Upper lobe of left lung (tissue), 6 donors: ENCODE data around the gene MSH3. TPM values are rescaled to one million over a fixed set of nuclear protein-coding genes. Genes with fewer than 3 reads are reported as not detected.

Experiments used
- ATAC-seq, 2 donors: fragments of 200-7000 bp; cut with Tn5 transposase; one replicate each; pipeline ENCODE4 v1.9.1; 2022; ENCODE audit warnings: mild to moderate bottlenecking in 2 of 2, moderate library complexity in 2 of 2; ENCODE audit not compliant: low FRiP score in 2 of 2
- DNase-seq, 2 donors: peaks; one replicate each; pipeline ENCODE4 v3.0.0-alpha.2; 2019 to 2020
- H3K27ac ChIP-seq, 4 donors: fragments of 200-600 bp; sonication (generic); one replicate each; pipeline ENCODE4 v1.5.1; 2016 to 2019
- H3K27me3 ChIP-seq, 4 donors: fragments of 200-600 bp; sonication (generic); one replicate each; pipeline ENCODE4 v1.5.1; 2017 to 2019
- H3K36me3 ChIP-seq, 4 donors: fragments of 200-600 bp; sonication (generic); one replicate each; pipeline ENCODE4 v1.5.1; 2016 to 2019
- H3K4me1 ChIP-seq, 4 donors: fragments of 200-600 bp; sonication (generic); one replicate each; pipeline ENCODE4 v1.5.1; 2018 to 2019
- H3K4me3 ChIP-seq, 4 donors: fragments of 200-600 bp; sonication (generic); one replicate each; pipeline ENCODE4 v1.5.1; 2017 to 2019; ENCODE audit warnings: mild to moderate bottlenecking in 2 of 4, moderate library complexity in 1 of 4
- H3K9me3 ChIP-seq, 4 donors: fragments of 200-600 bp; sonication (generic); one replicate each; pipeline ENCODE4 v1.5.1; 2018 to 2019
- CTCF ChIP-seq, 6 experiments: fragments of 450-650 bp in 4 of 6; fragments of 200-600 bp in 2 of 6; sonication (generic) in 2 of 6; IDR thresholded peaks; one replicate each; pipeline ENCODE4 v1.5.1; 2016 to 2019; ENCODE audit warnings: antibody characterized with exemption in 6 of 6
- EP300 ChIP-seq, 4 donors: sonication (generic); formaldehyde crosslinking; IDR thresholded peaks; one replicate each; pipeline ENCODE4 v1.5.1; 2017; ENCODE audit warnings: antibody characterized with exemption in 4 of 4, control low read depth in 2 of 4
- POLR2A ChIP-seq, 4 donors: fragments of 450-650 bp; IDR thresholded peaks; one replicate each; pipeline ENCODE4 v1.5.1; 2016 to 2017; ENCODE audit warnings: antibody characterized with exemption in 4 of 4, mild to moderate bottlenecking in 2 of 4
- POLR2AphosphoS5 ChIP-seq, 2 donors: sonication (generic); formaldehyde crosslinking; IDR thresholded peaks; one replicate each; pipeline ENCODE4 v1.5.1; 2017; ENCODE audit warnings: antibody characterized with exemption in 2 of 2
- WGBS, 2 donors: methylation state at CpG; one replicate each; pipeline ENCODE4 v1.1.5; 2017 to 2018; 5-methylcytosine and 5-hydroxymethylcytosine counted together
- total RNA-seq, 6 donors: library from RNA; depleted of rRNA in 4 of 6; stranded (reverse); fragments of >200 nt in 4 of 6; gene quantifications; one replicate each; pipeline versions ENCODE4 v1.1.0 to v1.2.1, GENCODE V29; 2016 to 2021
- donor health status: DM: no; HTN: no; CAD: no; lungs with moderate emphysema.
- donor health status: DM: no; HTN: yes; CAD: no; lungs with severe emphysema.

MSH3 gene
- total RNA-seq, 6 donors from 2014 or later = 9.0 to 17.3 (median 12.5) TPM

GRCh38 chr5:80697100-80697499 lies 42.6 kb downstream of the MSH3 start:
- Histone ChIP-seq H3K9me3 (no peaks in the 10 kb centered on the region), H3K27ac (no peak overlapping the region), H3K4me3 (no peak overlapping the region), H3K36me3 (peaks cover 0 to 8% (median 0%) of the 10 kb centered on the region in 4 donors), H3K4me1 (no peaks in the 10 kb centered on the region), H3K27me3 (no peaks in the 10 kb centered on the region)
- 57 to 71% methylated on average over 3 of the region's 3 CpGs for WGBS, 2 donors
- TF ChIP-seq POLR2AphosphoS5 (IDR thresholded peaks at IDR 0.05) (no peak), EP300 (IDR thresholded peaks at IDR 0.05) (no peak), POLR2A (IDR thresholded peaks at IDR 0.05) (no peak), CTCF (IDR thresholded peaks at IDR 0.05) (no peak)
- no peak for DNase-seq
- no peak for ATAC-seq

GRCh38 chr5:80698369-80698768 lies 43.9 kb downstream of the MSH3 start:
- DNase-seq = no peak
- Histone ChIP-seq H3K27me3 (no peaks in the 10 kb centered on the region), H3K36me3 (peaks cover 0 to 11% (median 0%) of the 10 kb centered on the region in 4 donors), H3K4me1 (no peaks in the 10 kb centered on the region), H3K27ac (no peak overlapping the region), H3K9me3 (no peaks in the 10 kb centered on the region), H3K4me3 (no peak overlapping the region)
- TF ChIP-seq POLR2AphosphoS5 (IDR thresholded peaks at IDR 0.05) = no peak
- TF ChIP-seq EP300 (IDR thresholded peaks at IDR 0.05) = no peak
- TF ChIP-seq CTCF (IDR thresholded peaks at IDR 0.05) = no peak
- no peak for TF ChIP-seq POLR2A (IDR thresholded peaks at IDR 0.05)
- no peak for ATAC-seq
- 78 to 80% methylated on average over 5 of the region's 5 CpGs for WGBS, 2 donors

- ATAC-seq = no peak
- Histone ChIP-seq H3K9me3 (no peaks in the 10 kb centered on the region), H3K27ac (no peak overlapping the region), H3K36me3 (peaks cover 0 to 18% (median 0%) of the 10 kb centered on the region in 4 donors), H3K27me3 (no peaks in the 10 kb centered on the region), H3K4me3 (no peak overlapping the region), H3K4me1 (no peaks in the 10 kb centered on the region)
- no peak for DNase-seq
- TF ChIP-seq EP300 (IDR thresholded peaks at IDR 0.05) (no peak), POLR2AphosphoS5 (IDR thresholded peaks at IDR 0.05) (no peak), POLR2A (IDR thresholded peaks at IDR 0.05) (no peak), CTCF (IDR thresholded peaks at IDR 0.05) (no peak)
- WGBS, 2 donors = 40 to 52% methylated on average over 1 of the region's 1 CpG
Observed at GRCh38 chr5:80701597-80701996, 47.1 kb downstream of the MSH3 start.

- TF ChIP-seq CTCF (IDR thresholded peaks at IDR 0.05) (no peak), POLR2A (IDR thresholded peaks at IDR 0.05) (no peak), EP300 (IDR thresholded peaks at IDR 0.05) (no peak), POLR2AphosphoS5 (IDR thresholded peaks at IDR 0.05) (no peak)
- H3K27ac ChIP-seq = no peak overlapping the region
Observed at GRCh38 chr5:80703291-80703690, 48.8 kb downstream of the MSH3 start.

GRCh38 chr5:80703747-80704146 lies 49.3 kb downstream of the MSH3 start:
- H3K27me3 ChIP-seq = no peaks in the 10 kb centered on the region
- H3K9me3 ChIP-seq = no peaks in the 10 kb centered on the region
- H3K36me3 ChIP-seq = peaks cover 0 to 17% (median 2%) of the 10 kb centered on the region in 4 donors
- H3K4me3 ChIP-seq = no peak overlapping the region
- DNase-seq (no peak), ATAC-seq (no peak)
- 75 to 93% methylated on average over 5 of the region's 5 CpGs for WGBS, 2 donors
- TF ChIP-seq POLR2A (IDR thresholded peaks at IDR 0.05) (no peak), POLR2AphosphoS5 (IDR thresholded peaks at IDR 0.05) (no peak), EP300 (IDR thresholded peaks at IDR 0.05) (no peak), CTCF (IDR thresholded peaks at IDR 0.05) (no peak)
- no peaks in the 10 kb centered on the region for H3K4me1 ChIP-seq
- no peak overlapping the region for H3K27ac ChIP-seq

More at GRCh38 chr5:80703291-80703690, 48.8 kb downstream of the MSH3 start:
- no peak overlapping the region for H3K4me3 ChIP-seq
- H3K9me3 ChIP-seq = no peaks in the 10 kb centered on the region
- DNase-seq (no peak), ATAC-seq (no peak)
- peaks cover 0 to 13% (median 0%) of the 10 kb centered on the region in 4 donors for H3K36me3 ChIP-seq
- no peaks in the 10 kb centered on the region for H3K27me3 ChIP-seq
- H3K4me1 ChIP-seq = no peaks in the 10 kb centered on the region
